Right lobe of liver (tissue), 4 donors: ENCODE data around the gene XRN2.

ENCODE experiments used
- CTCF ChIP-seq, 4 donors: fragments of 200-600 bp in 3 of 4; fragments of 450-650 bp in 1 of 4; IDR thresholded peaks; one replicate each; pipeline versions ENCODE4 v1.5.1 to v1.8.0; 2016 to 2022; ENCODE audit warnings: antibody characterized with exemption in 4 of 4, mild to moderate bottlenecking in 2 of 4
- POLR2A ChIP-seq: fragments of 450-650 bp; IDR thresholded peaks from one replicate; pipeline ENCODE4 v1.6.1; 2017; ENCODE audit warnings: antibody characterized with exemption, mild to moderate bottlenecking
- donor health status: DM: no; HTN: no; CAD: no.
- donor health status: DM: no; HTN: no; CAD: no.
- donor health status: DM: no; HTN: yes; CAD: no.

GRCh38 chr20:21309678-21310467 is 6.7 kb downstream of the XRN2 start:
- TF ChIP-seq CTCF (IDR thresholded peaks at IDR 0.05) = no peak
- TF ChIP-seq POLR2A = no peak
